SIG-M5 treated with dmso at 0.1 percent for 504 hours (cell line): ENCODE measurements around the gene ABHD16B.
A peak's percentile ranks its signal among the peaks of the same experiment; 100 is the strongest.
"Not testable (repeated sequence)": the region's sequence is repeated elsewhere in the genome, so short reads cannot be mapped to it uniquely, and the experiment has no call there.

Source experiments
- DNase-seq: peaks from one replicate; lab custom pipeline; 2025; ENCODE audit not compliant: unreplicated experiment; lab: John Stamatoyannopoulos, UW

The ABHD16B gene

GRCh38 chr20:63877755-63878470, 16.6 kb downstream of the ABHD16B start:
- DNase-seq: no peak

DNA sequence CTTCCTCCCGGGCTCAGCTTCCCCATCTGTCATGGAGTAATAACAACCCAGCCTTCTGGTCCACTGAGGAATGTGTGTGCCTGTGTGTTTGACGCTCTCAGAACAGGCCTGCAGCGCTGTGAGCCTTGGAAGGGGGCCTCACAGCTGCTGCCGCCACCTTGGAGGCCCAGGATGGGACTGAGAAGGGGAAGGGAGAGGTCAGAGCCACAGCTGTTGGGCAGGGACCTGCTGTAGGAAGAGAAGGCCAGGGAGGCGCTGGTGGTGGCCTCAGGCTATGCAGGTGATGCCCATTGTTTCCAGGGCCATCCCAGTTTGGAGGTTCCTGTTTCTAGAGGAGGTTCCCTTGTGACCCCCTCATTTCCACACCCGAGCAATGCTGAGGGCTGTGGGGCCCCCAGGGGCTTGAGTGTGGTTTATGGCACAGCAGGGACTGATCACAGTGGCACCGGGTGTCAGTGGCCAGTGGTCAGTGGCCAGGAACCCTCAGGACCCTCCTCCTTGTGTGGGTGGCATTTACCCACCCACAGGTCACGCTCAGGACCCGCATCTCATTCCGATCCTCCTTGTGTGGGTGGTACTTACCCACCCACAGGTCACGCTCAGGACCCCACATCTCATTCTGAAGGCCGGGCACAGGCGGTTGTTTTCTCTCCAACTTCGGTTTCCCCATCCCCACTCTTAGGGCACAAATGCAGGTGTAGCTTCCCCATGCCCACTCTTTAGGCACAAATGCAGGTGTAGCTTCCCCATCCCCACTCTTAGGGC, 17.8 kb downstream of the ABHD16B start:
- DNase-seq: no peak

GRCh38 chr20:63880901-63881300, 19.6 kb downstream of the ABHD16B start:
- not testable (repeated sequence) for DNase-seq

GRCh38 chr20:63881451-63882226, 20.3 kb downstream of the ABHD16B start:
- DNase-seq: no peak

DNA sequence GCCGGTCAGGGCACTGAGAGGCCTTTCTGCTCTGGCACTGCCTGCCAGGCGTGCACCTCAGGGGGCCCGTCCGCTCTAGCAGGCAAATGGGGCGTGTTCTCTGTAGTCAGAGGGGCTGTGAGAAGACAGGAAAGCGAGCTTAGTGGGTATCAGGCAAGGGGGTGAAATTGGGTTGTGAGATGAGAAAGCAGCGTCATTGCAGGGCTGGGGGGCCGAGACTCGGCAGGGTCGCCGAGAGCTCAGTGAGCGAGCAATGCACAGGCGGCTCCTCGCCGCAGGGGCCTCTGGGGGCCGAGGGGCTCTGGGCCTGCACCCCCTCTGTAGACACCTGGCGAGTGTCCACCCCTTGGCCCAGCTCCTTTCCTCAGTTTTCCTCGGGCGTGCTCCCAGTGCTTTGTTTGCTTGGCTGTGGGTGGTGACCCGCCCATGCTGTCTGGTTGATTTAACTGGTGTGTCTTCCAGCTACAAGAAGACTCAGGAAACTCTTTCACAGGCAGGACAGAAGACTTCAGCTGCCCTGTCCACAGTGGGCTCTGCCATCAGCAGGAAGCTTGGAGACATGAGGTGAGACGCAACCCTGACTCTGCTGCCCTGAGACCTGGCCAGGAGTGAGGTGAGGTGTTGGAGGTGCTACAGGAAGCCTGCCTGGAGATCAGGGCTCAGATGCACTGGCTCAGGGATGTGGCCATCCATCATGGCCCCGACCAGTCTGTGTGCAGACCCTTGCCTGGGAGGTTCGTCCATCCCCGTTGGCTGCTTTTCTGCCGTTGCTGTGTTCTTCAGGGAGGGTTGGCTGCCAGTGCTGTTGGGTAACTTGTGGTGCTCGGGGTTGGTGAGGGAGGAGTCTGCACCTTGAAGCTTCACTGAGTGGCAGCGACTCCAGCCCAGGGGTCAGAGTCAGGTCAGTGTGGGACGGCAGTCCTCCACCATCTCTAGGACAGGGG, 21.2 kb downstream of the ABHD16B start:
- no peak for DNase-seq

GRCh38 chr20:63883201-63883593, 21.9 kb downstream of the ABHD16B start:
- DNase-seq: no peak

DNA sequence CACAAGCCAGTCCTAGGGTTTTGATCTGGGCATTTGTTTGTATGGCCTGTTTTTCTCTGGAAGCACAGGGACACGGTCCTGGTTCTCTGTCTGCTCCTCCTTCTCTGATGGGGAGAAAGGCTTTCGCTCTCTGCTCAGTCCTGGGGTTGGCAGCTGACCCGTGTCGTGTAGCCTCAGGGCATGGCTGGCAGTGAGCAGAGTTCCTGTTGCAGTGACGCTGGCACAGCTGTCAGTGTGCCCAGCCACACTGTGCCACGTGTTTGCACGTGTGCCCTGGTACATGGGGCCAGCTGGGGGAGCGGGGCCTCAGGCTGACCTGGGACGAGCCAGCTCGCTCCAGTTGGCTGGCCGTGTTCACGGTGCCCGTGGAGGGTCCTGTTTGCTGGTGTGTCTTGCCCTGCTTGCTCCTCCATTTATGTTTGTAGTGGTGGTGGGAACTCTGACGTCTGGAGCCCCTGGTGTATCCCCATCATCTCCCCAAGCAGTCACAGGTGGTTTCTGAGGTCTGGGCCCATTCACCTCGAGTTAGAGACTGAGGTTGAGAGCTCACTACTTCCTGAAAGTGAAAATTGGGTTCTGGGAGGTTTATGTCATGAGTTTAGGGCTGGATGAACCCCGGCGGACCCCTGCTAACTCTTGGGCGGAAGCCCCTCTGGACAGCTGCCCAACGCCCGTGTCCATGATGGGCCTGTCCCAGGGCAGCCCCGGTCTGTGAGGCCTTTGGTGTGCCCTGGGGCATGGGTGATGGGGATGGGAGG, 23.4 kb downstream of the ABHD16B start:
- no peak for DNase-seq

GRCh38 chr20:63885264-63886053, 24.2 kb downstream of the ABHD16B start:
- DNase-seq: no peak

- DNase-seq: no peak
Measured at GRCh38 chr20:63886054-63886419, 24.7 kb downstream of the ABHD16B start.

DNA sequence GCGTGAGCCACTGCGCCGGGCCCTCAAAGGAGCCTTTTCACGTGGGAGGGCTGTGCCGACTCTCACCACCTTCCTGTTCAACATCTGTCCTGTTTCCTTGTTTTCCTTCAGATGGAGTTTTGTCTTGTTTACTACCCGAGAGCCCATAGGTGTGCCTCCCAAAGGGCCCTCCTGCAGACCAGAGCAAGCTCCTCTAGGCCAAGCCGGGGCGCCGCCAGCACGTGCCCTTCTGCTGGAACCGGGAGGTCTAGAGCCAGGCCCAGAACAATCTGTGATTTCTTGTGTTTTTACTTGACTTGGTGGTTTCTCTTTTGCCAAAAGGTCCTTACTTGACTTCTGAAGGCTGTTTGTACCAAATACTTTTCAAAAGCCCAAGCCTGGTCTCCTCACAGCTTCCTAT, 25.6 kb downstream of the ABHD16B start:
- DNase-seq: no peak

GRCh38 chr20:63889241-63890200, 28.2 kb downstream of the ABHD16B start:
- no peak for DNase-seq

- peak; percentile 41 for DNase-seq
Measured at GRCh38 chr20:63890201-63890576, 28.9 kb downstream of the ABHD16B start.

GRCh38 chr20:63890616-63891015, 29.3 kb downstream of the ABHD16B start:
- no peak for DNase-seq

- no peak for DNase-seq
Measured at GRCh38 chr20:63891061-63892002, 30.0 kb downstream of the ABHD16B start.

DNA sequence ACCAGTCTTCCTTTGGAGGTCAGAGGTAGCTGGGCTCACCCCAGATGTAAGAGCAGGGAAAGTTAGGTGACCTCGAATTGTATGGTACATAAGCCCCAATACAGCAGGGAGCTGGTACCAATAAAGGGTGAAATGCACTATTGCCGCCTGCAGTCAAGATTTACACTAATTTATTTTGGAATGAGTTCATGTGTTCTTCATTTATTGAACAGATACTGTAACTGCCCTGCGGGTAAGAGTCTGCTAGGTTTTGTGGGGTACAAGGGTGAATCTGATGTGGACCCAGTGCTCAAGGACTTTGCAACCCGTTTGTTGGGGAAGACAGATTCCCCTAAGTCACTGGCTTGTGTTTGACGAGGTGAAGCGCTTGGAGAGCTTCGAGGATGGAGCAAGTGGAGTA, 31.1 kb downstream of the ABHD16B start:
- DNase-seq: no peak

- no peak for DNase-seq
Measured at GRCh38 chr20:63893999-63894357, 32.7 kb downstream of the ABHD16B start.
